HFF-Myc (cell line): ENCODE results near the gene ARVCF.

Source experiments
- DNase-seq: peaks from one replicate; pipeline ENCODE4 v3.0.0-alpha.2; 2011; ENCODE audit warnings: low read depth; ENCODE audit errors: extremely low read depth
- H3K4me3 ChIP-seq: replicated peaks from 2 replicates; pipeline ENCODE4 v1.5.1; 2011; ENCODE audit warnings: low read depth, mild to moderate bottlenecking, control low read depth, low read length
- TF ChIP-seq, protein P1 (sequence below): IDR thresholded peaks from 2 replicates; pipeline ENCODE4 v1.5.1; 2012; ENCODE audit warnings: mild to moderate bottlenecking, low read depth, low read length, control low read depth; ENCODE audit errors: missing control alignments

The ARVCF gene

DNA sequence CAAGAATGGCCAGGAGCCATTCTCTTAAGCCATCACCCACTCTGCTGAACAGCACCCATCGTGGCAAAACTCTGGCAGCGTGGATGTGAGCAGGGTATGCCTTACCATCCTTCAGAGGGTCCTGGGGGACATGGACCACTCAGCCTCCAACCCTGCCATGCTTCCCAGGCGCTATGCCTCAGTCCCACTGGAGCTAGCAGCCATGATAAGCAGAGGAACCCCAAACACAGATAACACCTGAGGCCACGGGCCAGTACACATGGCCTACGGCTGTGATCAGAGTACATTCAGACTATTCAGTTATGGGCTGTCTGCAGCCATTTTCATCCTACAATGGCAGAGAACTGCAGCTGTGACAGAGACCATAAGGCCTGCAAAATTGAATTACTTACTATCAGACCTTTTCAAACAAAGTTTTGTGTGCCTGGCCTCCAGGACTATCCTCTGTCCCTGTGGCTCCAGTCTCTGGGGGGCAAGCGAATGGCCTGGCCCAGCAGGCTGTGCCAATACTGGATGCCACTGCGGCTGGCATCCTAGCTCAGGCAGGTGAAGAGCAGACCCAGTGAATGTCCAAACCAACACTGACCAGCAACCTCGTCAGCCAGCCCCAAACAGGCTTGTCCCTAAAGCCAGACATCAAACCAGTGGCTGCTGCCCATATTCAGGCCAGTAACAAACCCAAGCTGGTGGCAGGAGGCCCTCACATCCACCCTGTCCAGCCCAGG is 6.9 kb downstream of the ARVCF start:
- no peak overlapping the region for H3K4me3 ChIP-seq
- TF ChIP-seq, protein P1, sequence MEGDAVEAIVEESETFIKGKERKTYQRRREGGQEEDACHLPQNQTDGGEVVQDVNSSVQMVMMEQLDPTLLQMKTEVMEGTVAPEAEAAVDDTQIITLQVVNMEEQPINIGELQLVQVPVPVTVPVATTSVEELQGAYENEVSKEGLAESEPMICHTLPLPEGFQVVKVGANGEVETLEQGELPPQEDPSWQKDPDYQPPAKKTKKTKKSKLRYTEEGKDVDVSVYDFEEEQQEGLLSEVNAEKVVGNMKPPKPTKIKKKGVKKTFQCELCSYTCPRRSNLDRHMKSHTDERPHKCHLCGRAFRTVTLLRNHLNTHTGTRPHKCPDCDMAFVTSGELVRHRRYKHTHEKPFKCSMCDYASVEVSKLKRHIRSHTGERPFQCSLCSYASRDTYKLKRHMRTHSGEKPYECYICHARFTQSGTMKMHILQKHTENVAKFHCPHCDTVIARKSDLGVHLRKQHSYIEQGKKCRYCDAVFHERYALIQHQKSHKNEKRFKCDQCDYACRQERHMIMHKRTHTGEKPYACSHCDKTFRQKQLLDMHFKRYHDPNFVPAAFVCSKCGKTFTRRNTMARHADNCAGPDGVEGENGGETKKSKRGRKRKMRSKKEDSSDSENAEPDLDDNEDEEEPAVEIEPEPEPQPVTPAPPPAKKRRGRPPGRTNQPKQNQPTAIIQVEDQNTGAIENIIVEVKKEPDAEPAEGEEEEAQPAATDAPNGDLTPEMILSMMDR: no peak
- no peak for DNase-seq

DNA sequence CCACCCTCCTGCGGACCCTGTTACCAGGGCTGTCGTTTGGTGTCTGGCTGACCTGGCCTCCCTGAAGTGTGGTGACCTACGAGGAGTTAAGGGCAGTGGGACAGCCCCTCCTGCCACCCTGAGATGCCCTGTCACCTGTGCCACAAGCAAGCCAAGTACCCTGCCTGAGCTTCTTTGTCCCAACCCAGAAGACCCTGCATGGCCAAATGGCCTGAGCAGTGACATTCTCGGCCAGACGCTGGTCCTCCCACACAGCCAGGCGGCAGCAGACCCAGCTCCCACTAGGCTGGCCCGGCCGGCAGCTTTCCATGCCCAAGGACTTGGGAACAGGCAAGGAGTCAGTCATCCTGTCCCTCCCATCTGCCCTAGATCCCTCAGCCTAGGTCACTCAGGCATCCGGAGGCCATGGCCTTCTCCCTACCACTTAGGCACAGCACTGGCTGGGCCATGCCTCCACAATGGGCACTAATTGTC is 7.6 kb downstream of the ARVCF start:
- no peak for DNase-seq
- TF ChIP-seq, protein P1: no peak
- no peak overlapping the region for H3K4me3 ChIP-seq

- TF ChIP-seq, protein P1: no peak
- DNase-seq: no peak
These were observed 8.2 kb downstream of the ARVCF start for GRCh38 chr22:20008221-20008995.

DNA sequence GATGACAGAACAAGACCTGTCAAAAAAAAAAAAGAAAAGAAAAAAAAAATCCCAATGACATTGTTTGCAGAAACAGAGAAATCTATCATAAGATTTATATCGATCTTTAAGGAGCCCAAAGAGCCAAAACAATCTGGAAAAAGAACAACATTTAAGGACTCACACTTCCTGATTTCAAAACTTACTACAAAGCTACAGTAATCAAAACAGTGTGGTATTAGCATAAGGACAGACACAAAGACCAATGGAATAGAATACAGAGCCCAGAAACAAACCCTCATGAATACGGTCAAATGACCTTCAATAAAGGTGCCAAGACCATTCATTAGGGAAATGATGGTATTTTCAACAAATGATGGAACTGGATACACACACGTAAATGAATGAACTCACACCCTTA is 12.2 kb downstream of the ARVCF start:
- TF ChIP-seq, protein P1: no peak
- no peak for DNase-seq
- H3K4me3 ChIP-seq: no peak overlapping the region

More at GRCh38 chr22:20008221-20008995, 8.2 kb downstream of the ARVCF start:
- H3K4me3 ChIP-seq: no peak overlapping the region

- no peak overlapping the region for H3K4me3 ChIP-seq
- DNase-seq: no peak
- TF ChIP-seq, protein P1: no peak
These were observed 13.3 kb downstream of the ARVCF start for GRCh38 chr22:20003304-20003703.

GRCh38 chr22:20002636-20003035 is 14.0 kb downstream of the ARVCF start:
- TF ChIP-seq, protein P1: no peak
- DNase-seq: no peak
- H3K4me3 ChIP-seq: no peak overlapping the region
